ENCODE measurements around the gene RAB7A.

- TF ChIP-seq CTCF (IDR thresholded peaks at IDR 0.05) (no peak), EP300 (IDR thresholded peaks at IDR 0.05) (no peak), POLR2AphosphoS5 (IDR thresholded peaks at IDR 0.05) (no peak), POLR2A (IDR thresholded peaks at IDR 0.05) (no peak)
Measured at GRCh38 chr3:128775906-128776542, 50.0 kb downstream of the RAB7A start.
